ENCODE measurements around the gene S100A11. TPM values are rescaled to one million over a fixed set of nuclear protein-coding genes. Genes with fewer than 3 reads are reported as not detected.

S100A11 gene
- total and polyA plus RNA-seq, 7 experiments from 2014 or later: 28.6 to 442 (median 189) TPM

DNA sequence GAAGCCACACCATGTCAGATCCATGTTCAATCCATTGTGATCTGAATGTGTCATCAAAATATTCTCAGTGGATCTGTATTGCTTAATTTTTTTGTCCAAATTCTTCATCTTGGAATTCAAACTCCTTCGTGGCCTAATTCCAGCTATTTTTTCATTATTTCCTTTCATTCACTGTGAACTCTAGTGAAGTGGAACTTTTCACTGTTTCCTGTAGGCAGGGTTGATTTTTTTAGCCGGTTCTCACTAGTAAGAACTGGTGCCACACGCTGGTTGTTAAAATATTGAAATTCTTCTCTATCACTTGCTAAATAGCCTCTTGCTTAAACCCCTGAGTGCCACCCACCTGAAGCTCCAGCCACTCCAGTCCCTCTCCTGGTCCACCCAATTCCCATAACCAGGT, 7.6 kb upstream of the S100A11 start:
- H3K27me3 Mint-ChIP-seq: no peaks in the 10 kb centered on the region
- H3K4me3 Mint-ChIP-seq: no peak overlapping the region
- no peaks in the 10 kb centered on the region for H3K9me3 Mint-ChIP-seq
- H3K4me1 ChIP-seq (ENCODE audit: control insufficient read depth in 2 of 2, insufficient read depth in 2 of 2, low read length in 2 of 2): peaks cover 19 to 21% of the 10 kb centered on the region in 2 donors
- CTCF ChIA-PET: interaction anchor here (0.6 kb wide), 1 partner anchor 9 kb away, joined by 3 read pairs; no protein-coding TSS in a partner anchor
- ATAC-seq: no peak
- no peak for DNase-seq
- no peak overlapping the region for H3K4me3 ChIP-seq (ENCODE audit: low read length)
- H3K9me3 ChIP-seq (ENCODE audit: control insufficient read depth in 2 of 3, low read length in 3 of 3): no peaks in the 10 kb centered on the region
- no peaks in the 10 kb centered on the region for H3K36me3 ChIP-seq (ENCODE audit: control insufficient read depth in 2 of 3, insufficient read depth in 3 of 3, low read length in 3 of 3)
- H3K27ac Mint-ChIP-seq: peak overlapping the region in 2 of 9 donors; percentile 14 to 58
- POLR2A ChIA-PET: interaction anchor here (0.6 to 7.2 kb wide), 2 partner anchors 9 to 16 kb away, joined by 4 to 90 read pairs; partner anchors contain the start of gene S100A11
- H3K36me3 Mint-ChIP-seq: peaks cover 0 to 2% (median 0%) of the 10 kb centered on the region in 5 donors
- no peak overlapping the region for H3K27ac ChIP-seq (ENCODE audit: low read depth, low read length)
- no peaks in the 10 kb centered on the region for H3K27me3 ChIP-seq (ENCODE audit: control insufficient read depth in 2 of 2, insufficient read depth in 2 of 2, low read length in 2 of 2)
- intact Hi-C loops (cut with micrococcal nuclease): no loop called here
- H3K4me1 Mint-ChIP-seq: peaks cover 21 to 33% (median 25%) of the 10 kb centered on the region in 7 donors

- peaks cover 0 to 2% (median 0%) of the 10 kb centered on the region in 5 donors for H3K36me3 Mint-ChIP-seq
- ATAC-seq (no peak), DNase-seq (no peak)
- H3K4me1 Mint-ChIP-seq: peaks cover 21 to 33% (median 25%) of the 10 kb centered on the region in 7 donors
- H3K27me3 ChIP-seq (ENCODE audit: control insufficient read depth in 2 of 2, insufficient read depth in 2 of 2, low read length in 2 of 2): no peaks in the 10 kb centered on the region
- H3K9me3 ChIP-seq (ENCODE audit: control insufficient read depth in 2 of 3, low read length in 3 of 3): no peaks in the 10 kb centered on the region
- no peak overlapping the region for H3K4me3 ChIP-seq (ENCODE audit: low read length)
- no peaks in the 10 kb centered on the region for H3K27me3 Mint-ChIP-seq
- H3K27ac ChIP-seq (ENCODE audit: low read depth, low read length): no peak overlapping the region
- peak overlapping the region in 1 of 9 donors; percentile 14 for H3K27ac Mint-ChIP-seq
- peaks cover 19 to 21% of the 10 kb centered on the region in 2 donors for H3K4me1 ChIP-seq (ENCODE audit: control insufficient read depth in 2 of 2, insufficient read depth in 2 of 2, low read length in 2 of 2)
- ChIA-PET CTCF (interaction anchor here (0.6 kb wide), 1 partner anchor 9 kb away, joined by 3 read pairs; no protein-coding TSS in a partner anchor), POLR2A (interaction anchor here (0.6 to 7.2 kb wide), 3 partner anchors 8 to 148 kb away, joined by 3 to 90 read pairs (median 4); partner anchors contain the start of gene S100A11)
- H3K36me3 ChIP-seq (ENCODE audit: control insufficient read depth in 2 of 3, insufficient read depth in 3 of 3, low read length in 3 of 3): no peaks in the 10 kb centered on the region
- H3K4me3 Mint-ChIP-seq: no peak overlapping the region
- no peaks in the 10 kb centered on the region for H3K9me3 Mint-ChIP-seq
- intact Hi-C loops (cut with micrococcal nuclease): no loop called here
Measured at GRCh38 chr1:152043870-152044269, 7.1 kb upstream of the S100A11 start.

DNA sequence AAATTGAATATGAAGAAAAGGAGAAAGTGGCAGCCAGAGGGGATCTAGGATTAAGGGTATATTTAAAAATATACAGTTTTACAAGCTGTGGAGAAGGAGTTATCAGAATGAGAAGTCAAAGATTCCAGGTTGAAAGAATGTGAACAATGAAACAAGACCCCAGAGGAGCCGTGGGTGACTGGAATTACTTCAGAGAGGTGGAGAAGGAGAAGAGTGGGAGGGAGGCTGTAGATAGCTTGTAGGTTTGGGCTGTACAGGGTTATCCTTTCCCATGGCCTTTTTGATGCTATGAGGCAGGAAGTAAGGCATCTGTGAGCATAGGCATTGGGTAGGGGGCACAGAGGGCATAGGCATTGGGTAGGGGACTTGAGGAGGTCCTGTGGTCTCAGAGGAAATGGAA, 5.2 kb upstream of the S100A11 start:
- POLR2A ChIA-PET: no interaction called here
- CTCF ChIA-PET: interaction anchor here (1.7 kb wide), 1 partner anchor 11 kb away, joined by 4 read pairs; no protein-coding TSS in a partner anchor
- H3K27me3 ChIP-seq (ENCODE audit: control insufficient read depth in 2 of 2, insufficient read depth in 2 of 2, low read length in 2 of 2): no peaks in the 10 kb centered on the region
- Mint-ChIP-seq H3K9me3 (no peaks in the 10 kb centered on the region), H3K27me3 (no peaks in the 10 kb centered on the region), H3K4me3 (no peak overlapping the region), H3K27ac (no peak overlapping the region), H3K36me3 (peaks cover 0 to 2% (median 0%) of the 10 kb centered on the region in 5 donors), H3K4me1 (peaks cover 5 to 29% (median 11%) of the 10 kb centered on the region in 7 donors)
- no peak overlapping the region for H3K4me3 ChIP-seq (ENCODE audit: low read length)
- peaks cover 3 to 4% of the 10 kb centered on the region in 2 donors for H3K4me1 ChIP-seq (ENCODE audit: control insufficient read depth in 2 of 2, insufficient read depth in 2 of 2, low read length in 2 of 2)
- H3K27ac ChIP-seq (ENCODE audit: low read depth, low read length): no peak overlapping the region
- DNase-seq: no peak
- no peaks in the 10 kb centered on the region for H3K9me3 ChIP-seq (ENCODE audit: control insufficient read depth in 2 of 3, low read length in 3 of 3)
- intact Hi-C loops (cut with micrococcal nuclease): no loop called here
- ATAC-seq: no peak
- H3K36me3 ChIP-seq (ENCODE audit: control insufficient read depth in 2 of 3, insufficient read depth in 3 of 3, low read length in 3 of 3): no peaks in the 10 kb centered on the region

GRCh38 chr1:152039886-152040285, 3.1 kb upstream of the S100A11 start:
- DNase-seq (no peak), ATAC-seq (no peak)
- Histone ChIP-seq H3K4me1 (ENCODE audit: control insufficient read depth in 2 of 2, insufficient read depth in 2 of 2, low read length in 2 of 2) (peaks cover under 1 to 2% of the 10 kb centered on the region in 2 donors), H3K4me3 (ENCODE audit: low read length) (no peak overlapping the region), H3K27ac (ENCODE audit: low read depth, low read length) (no peak overlapping the region), H3K9me3 (ENCODE audit: control insufficient read depth in 2 of 3, low read length in 3 of 3) (no peaks in the 10 kb centered on the region), H3K36me3 (ENCODE audit: control insufficient read depth in 2 of 3, insufficient read depth in 3 of 3, low read length in 3 of 3) (no peaks in the 10 kb centered on the region), H3K27me3 (ENCODE audit: control insufficient read depth in 2 of 2, insufficient read depth in 2 of 2, low read length in 2 of 2) (no peaks in the 10 kb centered on the region)
- POLR2A ChIA-PET: interaction anchor here (1.2 kb wide), 1 partner anchor 9 kb away, joined by 3 read pairs; no protein-coding TSS in a partner anchor
- intact Hi-C loops (cut with micrococcal nuclease): loop anchor here in 1 of 2 donors (5.0 kb wide), 1 partner anchor 422 kb away; no protein-coding TSS in a partner anchor
- no peak overlapping the region for H3K27ac Mint-ChIP-seq
- H3K27me3 Mint-ChIP-seq: no peaks in the 10 kb centered on the region
- CTCF ChIA-PET: interaction anchor here (0.6 to 1.2 kb wide), 2 partner anchors 10 to 139 kb away, joined by 3 to 4 read pairs; no protein-coding TSS in a partner anchor
- H3K36me3 Mint-ChIP-seq: peaks cover 0 to 8% (median 0%) of the 10 kb centered on the region in 5 donors
- peaks cover 0 to 1% (median 0%) of the 10 kb centered on the region in 11 donors for H3K9me3 Mint-ChIP-seq
- H3K4me3 Mint-ChIP-seq: no peak overlapping the region
- H3K4me1 Mint-ChIP-seq: peaks cover 8 to 25% (median 18%) of the 10 kb centered on the region in 7 donors

- Histone ChIP-seq H3K27ac (ENCODE audit: low read depth, low read length) (no peak overlapping the region), H3K27me3 (ENCODE audit: control insufficient read depth in 2 of 2, insufficient read depth in 2 of 2, low read length in 2 of 2) (no peaks in the 10 kb centered on the region), H3K4me1 (ENCODE audit: control insufficient read depth in 2 of 2, insufficient read depth in 2 of 2, low read length in 2 of 2) (peaks cover 4 to 5% of the 10 kb centered on the region in 2 donors), H3K4me3 (ENCODE audit: low read length) (no peak overlapping the region), H3K9me3 (ENCODE audit: control insufficient read depth in 2 of 3, low read length in 3 of 3) (no peaks in the 10 kb centered on the region), H3K36me3 (ENCODE audit: control insufficient read depth in 2 of 3, insufficient read depth in 3 of 3, low read length in 3 of 3) (no peaks in the 10 kb centered on the region)
- ChIA-PET POLR2A (interaction anchor here (1.2 kb wide), 1 partner anchor 9 kb away, joined by 3 read pairs; no protein-coding TSS in a partner anchor), CTCF (interaction anchor here (1.2 kb wide), 1 partner anchor 9 kb away, joined by 4 read pairs; no protein-coding TSS in a partner anchor)
- intact Hi-C loops (cut with micrococcal nuclease): loop anchor here in 1 of 2 donors (5.0 kb wide), 1 partner anchor 423 kb away; no protein-coding TSS in a partner anchor
- ATAC-seq: no peak
- Mint-ChIP-seq H3K4me3 (no peak overlapping the region), H3K9me3 (peaks cover 0 to 1% (median 0%) of the 10 kb centered on the region in 11 donors), H3K36me3 (peaks cover 0 to 11% (median 0%) of the 10 kb centered on the region in 5 donors), H3K27ac (no peak overlapping the region), H3K4me1 (peaks cover 4 to 27% (median 19%) of the 10 kb centered on the region in 7 donors), H3K27me3 (no peaks in the 10 kb centered on the region)
- DNase-seq: no peak
Measured at GRCh38 chr1:152039461-152039860, 2.7 kb upstream of the S100A11 start.

GRCh38 chr1:152038871-152039270, 2.1 kb upstream of the S100A11 start:
- ATAC-seq (no peak), DNase-seq (no peak)
- Mint-ChIP-seq H3K36me3 (peaks cover 0 to 14% (median 0%) of the 10 kb centered on the region in 5 donors), H3K4me3 (no peak overlapping the region), H3K9me3 (peaks cover 0 to 1% (median 0%) of the 10 kb centered on the region in 11 donors), H3K27me3 (no peaks in the 10 kb centered on the region), H3K4me1 (peaks cover 5 to 33% (median 22%) of the 10 kb centered on the region in 7 donors), H3K27ac (no peak overlapping the region)
- H3K27ac ChIP-seq (ENCODE audit: low read depth, low read length): no peak overlapping the region
- H3K4me3 ChIP-seq (ENCODE audit: low read length): no peak overlapping the region
- intact Hi-C loops (cut with micrococcal nuclease): loop anchor here in 1 of 2 donors (5.0 kb wide), 1 partner anchor 423 kb away; no protein-coding TSS in a partner anchor
- no peaks in the 10 kb centered on the region for H3K27me3 ChIP-seq (ENCODE audit: control insufficient read depth in 2 of 2, insufficient read depth in 2 of 2, low read length in 2 of 2)
- no peaks in the 10 kb centered on the region for H3K36me3 ChIP-seq (ENCODE audit: control insufficient read depth in 2 of 3, insufficient read depth in 3 of 3, low read length in 3 of 3)
- H3K4me1 ChIP-seq (ENCODE audit: control insufficient read depth in 2 of 2, insufficient read depth in 2 of 2, low read length in 2 of 2): peaks cover 9 to 11% of the 10 kb centered on the region in 2 donors
- no peaks in the 10 kb centered on the region for H3K9me3 ChIP-seq (ENCODE audit: control insufficient read depth in 2 of 3, low read length in 3 of 3)
- ChIA-PET CTCF (interaction anchor here (0.6 kb wide), 1 partner anchor 142 kb away, joined by 4 read pairs; no protein-coding TSS in a partner anchor), POLR2A (no interaction called here)

Measured in naive thymus-derived CD4-positive, alpha-beta T cell (primary cell).